HepG2 (cell line): Measurements from ENCODE around the gene TGM1. TPM values are rescaled to one million over a fixed set of nuclear protein-coding genes. Genes with fewer than 3 reads are reported as not detected.

Experiments
- FOXO1 ChIP-seq: sonication (generic); formaldehyde crosslinking; IDR thresholded peaks from 2 replicates; pipeline ENCODE4 v1.4.0; 2020; ENCODE audit warnings: missing genetic modification reagents
- IRF2 ChIP-seq: IDR thresholded peaks from 2 replicates; pipeline ENCODE4 v1.6.1; 2018; ENCODE audit warnings: missing genetic modification reagents, missing compliant biosample characterization
- MLLT10 ChIP-seq: sonication (generic); formaldehyde crosslinking; IDR thresholded peaks from 2 replicates; pipeline ENCODE4 v1.4.0; 2020; ENCODE audit warnings: missing genetic modification reagents
- SIN3A ChIP-seq: IDR thresholded peaks from 2 replicates; pipeline ENCODE4 v1.6.1; 2011; ENCODE audit warnings: low read depth, mild to moderate bottlenecking, control low read depth, low read length, borderline replicate concordance
- SMARCC2 ChIP-seq: fragments of 450-650 bp; IDR thresholded peaks from 2 replicates; pipeline ENCODE4 v1.6.1; 2017; ENCODE audit warnings: antibody characterized with exemption, mild to moderate bottlenecking
- TEAD2 ChIP-seq: sonication (generic); formaldehyde crosslinking; IDR thresholded peaks from 2 replicates; pipeline ENCODE4 v1.9.0; 2021; ENCODE audit warnings: missing genetic modification reagents
- ZFP36 ChIP-seq: fragments of 150-350 bp; IDR thresholded peaks from 2 replicates; pipeline ENCODE4 v1.6.1; 2018; ENCODE audit warnings: borderline replicate concordance, low read length, low read depth; ENCODE audit not compliant: partially characterized antibody
- ZNF251 ChIP-seq: sonication (generic); formaldehyde crosslinking; IDR thresholded peaks from 2 replicates; pipeline ENCODE4 v1.9.0; 2021; ENCODE audit warnings: mild to moderate bottlenecking, missing genetic modification reagents
- ZNF256 ChIP-seq: sonication (generic); formaldehyde crosslinking; conservative IDR thresholded peaks from 2 replicates; pipeline ENCODE4 v1.4.0; 2020; ENCODE audit warnings: missing genetic modification reagents
- ZNF619 ChIP-seq: sonication (generic); formaldehyde crosslinking; IDR thresholded peaks from 2 replicates; pipeline ENCODE4 v1.4.0; 2020; ENCODE audit warnings: mild to moderate bottlenecking, missing genetic modification reagents
- polyA plus RNA-seq, 8 experiments: library from polyadenylated mRNA; depleted of rRNA in 3 of 8; stranded (reverse) in 7 of 8; unstranded in 1 of 8; fragments of >200 nt; fragmentation: Illumina TruSeq in 4 of 8; extraction: Trizol in 4 of 8; gene quantifications; 2 replicates each; pipeline versions ENCODE4 v1.2.1 to v1.2.3, GENCODE V29; 2011 to 2016; ENCODE audit warnings: low read depth in 4 of 8, missing spikeins in 1 of 8, mixed read lengths in 1 of 8; ENCODE audit not compliant: insufficient read depth in 1 of 8
- total RNA-seq, 5 experiments: library from RNA; depleted of rRNA; stranded (reverse); fragments of >200 nt; fragmentation: Illumina TruSeq; extraction: Trizol; gene quantifications; 2 replicates each; pipeline ENCODE4 v1.2.3, GENCODE V29; 2016; ENCODE audit warnings: low read depth in 1 of 5
- TF ChIP-seq, protein P1 (sequence below): sonication (generic); formaldehyde crosslinking; IDR thresholded peaks from 2 replicates; pipeline ENCODE4 v1.4.0; 2020; ENCODE audit warnings: missing genetic modification reagents
- TF ChIP-seq, protein P2 (sequence below): sonication (generic); formaldehyde crosslinking; IDR thresholded peaks from 2 replicates; pipeline ENCODE4 v1.8.1; 2023; ENCODE audit warnings: mild to moderate bottlenecking, missing genetic modification reagents
- TF ChIP-seq, protein P3 (sequence below): sonication (generic); formaldehyde crosslinking; IDR thresholded peaks from 2 replicates; pipeline ENCODE4 v1.4.0; 2020; ENCODE audit warnings: missing genetic modification reagents, borderline replicate concordance
- TF ChIP-seq, protein P4 (sequence below): sonication (generic); formaldehyde crosslinking; IDR thresholded peaks from 2 replicates; pipeline ENCODE4 v1.4.0; 2020; ENCODE audit warnings: missing genetic modification reagents
- TF ChIP-seq, protein P5 (sequence below): sonication (generic); formaldehyde crosslinking; conservative IDR thresholded peaks from 2 replicates; pipeline ENCODE4 v1.8.1; 2023; ENCODE audit warnings: missing genetic modification reagents
- TF ChIP-seq, protein P6 (sequence below): sonication (generic); formaldehyde crosslinking; IDR thresholded peaks from 2 replicates; pipeline ENCODE4 v1.8.1; 2023; ENCODE audit warnings: mild to moderate bottlenecking, inconsistent platforms, moderate library complexity, missing genetic modification reagents, borderline replicate concordance

The TGM1 gene
- total and polyA plus RNA-seq, 2 of the 13 experiments (the other 11 are each of a cell fraction or from before 2014, with no cell fraction given), result 3.2 to 10.6 TPM

DNA sequence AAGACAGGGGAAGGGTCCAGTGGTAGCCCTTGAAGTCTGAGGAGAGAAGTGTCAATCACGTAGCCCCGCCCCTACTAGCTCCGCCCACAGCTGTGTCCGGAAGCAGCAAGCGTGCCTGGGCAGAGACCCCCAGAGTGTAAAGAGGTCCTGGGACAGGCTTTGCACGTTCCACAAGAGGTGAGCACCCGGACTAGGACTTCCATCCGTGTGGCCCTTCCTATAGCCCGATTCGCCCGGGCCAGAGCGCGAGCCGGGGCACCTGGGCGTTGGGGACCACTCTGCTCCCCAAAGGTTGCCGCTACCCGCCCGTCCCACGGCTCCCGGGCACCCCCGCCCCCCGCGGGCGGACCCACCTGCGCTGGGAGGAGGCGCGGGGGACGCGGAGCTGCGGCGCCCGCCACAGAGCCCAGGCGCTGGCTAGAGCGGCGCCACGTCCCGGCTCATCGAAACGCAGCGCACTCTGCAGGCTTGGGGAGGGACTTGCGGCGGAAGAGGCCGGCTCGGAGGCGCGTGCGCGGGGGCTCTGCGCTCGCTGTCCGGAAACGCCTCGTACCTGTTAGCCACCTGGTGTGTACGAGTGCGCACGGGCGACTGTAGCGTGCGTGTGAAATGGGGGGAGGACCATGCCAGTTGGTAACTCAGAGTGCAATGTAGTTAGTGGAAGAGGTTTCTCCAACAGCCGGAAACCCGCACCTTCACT, 8.3 kb upstream of the TGM1 start, which contains the start of gene RABGGTA (continued):
- TF ChIP-seq, protein P1, sequence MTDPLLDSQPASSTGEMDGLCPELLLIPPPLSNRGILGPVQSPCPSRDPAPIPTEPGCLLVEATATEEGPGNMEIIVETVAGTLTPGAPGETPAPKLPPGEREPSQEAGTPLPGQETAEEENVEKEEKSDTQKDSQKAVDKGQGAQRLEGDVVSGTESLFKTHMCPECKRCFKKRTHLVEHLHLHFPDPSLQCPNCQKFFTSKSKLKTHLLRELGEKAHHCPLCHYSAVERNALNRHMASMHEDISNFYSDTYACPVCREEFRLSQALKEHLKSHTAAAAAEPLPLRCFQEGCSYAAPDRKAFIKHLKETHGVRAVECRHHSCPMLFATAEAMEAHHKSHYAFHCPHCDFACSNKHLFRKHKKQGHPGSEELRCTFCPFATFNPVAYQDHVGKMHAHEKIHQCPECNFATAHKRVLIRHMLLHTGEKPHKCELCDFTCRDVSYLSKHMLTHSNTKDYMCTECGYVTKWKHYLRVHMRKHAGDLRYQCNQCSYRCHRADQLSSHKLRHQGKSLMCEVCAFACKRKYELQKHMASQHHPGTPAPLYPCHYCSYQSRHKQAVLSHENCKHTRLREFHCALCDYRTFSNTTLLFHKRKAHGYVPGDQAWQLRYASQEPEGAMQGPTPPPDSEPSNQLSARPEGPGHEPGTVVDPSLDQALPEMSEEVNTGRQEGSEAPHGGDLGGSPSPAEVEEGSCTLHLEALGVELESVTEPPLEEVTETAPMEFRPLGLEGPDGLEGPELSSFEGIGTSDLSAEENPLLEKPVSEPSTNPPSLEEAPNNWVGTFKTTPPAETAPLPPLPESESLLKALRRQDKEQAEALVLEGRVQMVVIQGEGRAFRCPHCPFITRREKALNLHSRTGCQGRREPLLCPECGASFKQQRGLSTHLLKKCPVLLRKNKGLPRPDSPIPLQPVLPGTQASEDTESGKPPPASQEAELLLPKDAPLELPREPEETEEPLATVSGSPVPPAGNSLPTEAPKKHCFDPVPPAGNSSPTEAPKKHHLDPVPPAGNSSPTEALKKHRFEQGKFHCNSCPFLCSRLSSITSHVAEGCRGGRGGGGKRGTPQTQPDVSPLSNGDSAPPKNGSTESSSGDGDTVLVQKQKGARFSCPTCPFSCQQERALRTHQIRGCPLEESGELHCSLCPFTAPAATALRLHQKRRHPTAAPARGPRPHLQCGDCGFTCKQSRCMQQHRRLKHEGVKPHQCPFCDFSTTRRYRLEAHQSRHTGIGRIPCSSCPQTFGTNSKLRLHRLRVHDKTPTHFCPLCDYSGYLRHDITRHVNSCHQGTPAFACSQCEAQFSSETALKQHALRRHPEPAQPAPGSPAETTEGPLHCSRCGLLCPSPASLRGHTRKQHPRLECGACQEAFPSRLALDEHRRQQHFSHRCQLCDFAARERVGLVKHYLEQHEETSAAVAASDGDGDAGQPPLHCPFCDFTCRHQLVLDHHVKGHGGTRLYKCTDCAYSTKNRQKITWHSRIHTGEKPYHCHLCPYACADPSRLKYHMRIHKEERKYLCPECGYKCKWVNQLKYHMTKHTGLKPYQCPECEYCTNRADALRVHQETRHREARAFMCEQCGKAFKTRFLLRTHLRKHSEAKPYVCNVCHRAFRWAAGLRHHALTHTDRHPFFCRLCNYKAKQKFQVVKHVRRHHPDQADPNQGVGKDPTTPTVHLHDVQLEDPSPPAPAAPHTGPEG (CRISPR knock-in tag), result peak; percentile 96
- peak; percentile 100 for TF ChIP-seq IRF2
- TF ChIP-seq SMARCC2, result no peak
- peak; percentile 96 for TF ChIP-seq TEAD2 (CRISPR knock-in tag)
- TF ChIP-seq ZNF619 (CRISPR knock-in tag), result peak; percentile 99
- TF ChIP-seq, protein P2, sequence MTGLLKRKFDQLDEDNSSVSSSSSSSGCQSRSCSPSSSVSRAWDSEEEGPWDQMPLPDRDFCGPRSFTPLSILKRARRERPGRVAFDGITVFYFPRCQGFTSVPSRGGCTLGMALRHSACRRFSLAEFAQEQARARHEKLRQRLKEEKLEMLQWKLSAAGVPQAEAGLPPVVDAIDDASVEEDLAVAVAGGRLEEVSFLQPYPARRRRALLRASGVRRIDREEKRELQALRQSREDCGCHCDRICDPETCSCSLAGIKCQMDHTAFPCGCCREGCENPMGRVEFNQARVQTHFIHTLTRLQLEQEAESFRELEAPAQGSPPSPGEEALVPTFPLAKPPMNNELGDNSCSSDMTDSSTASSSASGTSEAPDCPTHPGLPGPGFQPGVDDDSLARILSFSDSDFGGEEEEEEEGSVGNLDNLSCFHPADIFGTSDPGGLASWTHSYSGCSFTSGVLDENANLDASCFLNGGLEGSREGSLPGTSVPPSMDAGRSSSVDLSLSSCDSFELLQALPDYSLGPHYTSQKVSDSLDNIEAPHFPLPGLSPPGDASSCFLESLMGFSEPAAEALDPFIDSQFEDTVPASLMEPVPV (CRISPR knock-in tag), result peak; percentile 100
- TF ChIP-seq, protein P3, sequence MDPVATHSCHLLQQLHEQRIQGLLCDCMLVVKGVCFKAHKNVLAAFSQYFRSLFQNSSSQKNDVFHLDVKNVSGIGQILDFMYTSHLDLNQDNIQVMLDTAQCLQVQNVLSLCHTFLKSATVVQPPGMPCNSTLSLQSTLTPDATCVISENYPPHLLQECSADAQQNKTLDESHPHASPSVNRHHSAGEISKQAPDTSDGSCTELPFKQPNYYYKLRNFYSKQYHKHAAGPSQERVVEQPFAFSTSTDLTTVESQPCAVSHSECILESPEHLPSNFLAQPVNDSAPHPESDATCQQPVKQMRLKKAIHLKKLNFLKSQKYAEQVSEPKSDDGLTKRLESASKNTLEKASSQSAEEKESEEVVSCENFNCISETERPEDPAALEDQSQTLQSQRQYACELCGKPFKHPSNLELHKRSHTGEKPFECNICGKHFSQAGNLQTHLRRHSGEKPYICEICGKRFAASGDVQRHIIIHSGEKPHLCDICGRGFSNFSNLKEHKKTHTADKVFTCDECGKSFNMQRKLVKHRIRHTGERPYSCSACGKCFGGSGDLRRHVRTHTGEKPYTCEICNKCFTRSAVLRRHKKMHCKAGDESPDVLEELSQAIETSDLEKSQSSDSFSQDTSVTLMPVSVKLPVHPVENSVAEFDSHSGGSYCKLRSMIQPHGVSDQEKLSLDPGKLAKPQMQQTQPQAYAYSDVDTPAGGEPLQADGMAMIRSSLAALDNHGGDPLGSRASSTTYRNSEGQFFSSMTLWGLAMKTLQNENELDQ (CRISPR knock-in tag), result peak; percentile 52
- TF ChIP-seq, protein P4, sequence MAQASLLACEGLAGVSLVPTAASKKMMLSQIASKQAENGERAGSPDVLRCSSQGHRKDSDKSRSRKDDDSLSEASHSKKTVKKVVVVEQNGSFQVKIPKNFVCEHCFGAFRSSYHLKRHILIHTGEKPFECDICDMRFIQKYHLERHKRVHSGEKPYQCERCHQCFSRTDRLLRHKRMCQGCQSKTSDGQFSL (CRISPR knock-in tag), result peak; percentile 89
- TF ChIP-seq ZNF251 (CRISPR knock-in tag), result peak; percentile 95
- TF ChIP-seq, protein P5, sequence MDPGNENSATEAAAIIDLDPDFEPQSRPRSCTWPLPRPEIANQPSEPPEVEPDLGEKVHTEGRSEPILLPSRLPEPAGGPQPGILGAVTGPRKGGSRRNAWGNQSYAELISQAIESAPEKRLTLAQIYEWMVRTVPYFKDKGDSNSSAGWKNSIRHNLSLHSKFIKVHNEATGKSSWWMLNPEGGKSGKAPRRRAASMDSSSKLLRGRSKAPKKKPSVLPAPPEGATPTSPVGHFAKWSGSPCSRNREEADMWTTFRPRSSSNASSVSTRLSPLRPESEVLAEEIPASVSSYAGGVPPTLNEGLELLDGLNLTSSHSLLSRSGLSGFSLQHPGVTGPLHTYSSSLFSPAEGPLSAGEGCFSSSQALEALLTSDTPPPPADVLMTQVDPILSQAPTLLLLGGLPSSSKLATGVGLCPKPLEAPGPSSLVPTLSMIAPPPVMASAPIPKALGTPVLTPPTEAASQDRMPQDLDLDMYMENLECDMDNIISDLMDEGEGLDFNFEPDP (CRISPR knock-in tag), result 0 out of 2 replicates have a peak, but pooled peaks have one; percentile 95
- TF ChIP-seq ZFP36, result no peak
- TF ChIP-seq, protein P6, sequence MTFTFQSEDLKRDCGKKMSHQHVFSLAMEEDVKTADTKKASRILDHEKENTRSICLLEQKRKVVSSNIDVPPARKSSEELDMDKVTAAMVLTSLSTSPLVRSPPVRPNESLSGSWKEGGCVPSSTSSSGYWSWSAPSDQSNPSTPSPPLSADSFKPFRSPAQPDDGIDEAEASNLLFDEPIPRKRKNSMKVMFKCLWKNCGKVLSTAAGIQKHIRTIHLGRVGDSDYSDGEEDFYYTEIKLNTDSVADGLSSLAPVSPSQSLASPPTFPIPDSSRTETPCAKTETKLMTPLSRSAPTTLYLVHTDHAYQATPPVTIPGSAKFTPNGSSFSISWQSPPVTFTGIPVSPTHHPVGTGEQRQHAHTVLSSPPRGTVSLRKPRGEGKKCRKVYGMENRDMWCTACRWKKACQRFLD (CRISPR knock-in tag), result peak; percentile 100
- TF ChIP-seq SIN3A, result peak; percentile 97
- no peak for TF ChIP-seq MLLT10 (CRISPR knock-in tag)
- peak; percentile 96 for TF ChIP-seq FOXO1 (CRISPR knock-in tag)
- TF ChIP-seq ZNF256, result peak; percentile 99
